Activated CD4-positive, alpha-beta T cell treated with anti-CD3 and anti-CD28 coated beads, Interleukin-2, amount 10 ng/mL, durations not matched to agents 7 days and 5 days (primary cell): Measurements from ENCODE around the gene CC2D2B. TPM values are rescaled to one million over a fixed set of nuclear protein-coding genes. Genes with fewer than 3 reads are reported as not detected.

Experiments
- CTCF ChIA-PET: fragments of 350-600 bp; sonication (Branson Sonifier 250); formaldehyde crosslinking; loops from one replicate; lab custom pipeline; 2021; ENCODE audit warnings: antibody characterized with exemption; lab: Charles Lee
- POLR2A ChIA-PET: fragments of 350-600 bp; sonication (Branson Sonifier 250); formaldehyde crosslinking; loops from one replicate; lab custom pipeline; 2021; ENCODE audit warnings: antibody characterized with exemption; lab: Charles Lee
- DNase-seq: peaks from one replicate; pipeline ENCODE4 v3.0.0-alpha.2; 2020
- H3K27ac Mint-ChIP-seq: one replicate; pipeline ENCODE4 v1.8.0; 2021; ENCODE audit warnings: mild to moderate bottlenecking, moderate library complexity, mixed read lengths
- H3K27me3 Mint-ChIP-seq: one replicate; pipeline ENCODE4 v1.8.0; 2021; ENCODE audit warnings: mixed read lengths
- H3K36me3 Mint-ChIP-seq: one replicate; pipeline ENCODE4 v1.8.0; 2021; ENCODE audit warnings: low read depth, mixed read lengths
- H3K4me1 Mint-ChIP-seq: one replicate; pipeline ENCODE4 v1.8.0; 2021; ENCODE audit warnings: mixed read lengths
- H3K4me3 Mint-ChIP-seq: one replicate; pipeline ENCODE4 v1.8.0; 2021; ENCODE audit warnings: mild to moderate bottlenecking, moderate library complexity, mixed read lengths
- H3K9me3 Mint-ChIP-seq: one replicate; pipeline ENCODE4 v1.8.0; 2021; ENCODE audit warnings: mixed read lengths
- total RNA-seq, 2 experiments: library from RNA; stranded (reverse); gene quantifications; one replicate each; pipeline ENCODE4 v1.2.3, GENCODE V29; 2021

The CC2D2B gene
- total RNA-seq, 2 experiments from 2014 or later: not detected

- POLR2A ChIA-PET: no interaction called here
Observed at GRCh38 chr10:96013956-96014355, 106.2 kb downstream of the CC2D2B start.

GRCh38 chr10:96014473-96015102, 106.8 kb downstream of the CC2D2B start:
- Mint-ChIP-seq H3K9me3 (no peaks in the 10 kb centered on the region), H3K4me3 (no peak overlapping the region), H3K27me3 (peaks cover 5% of the 10 kb centered on the region), H3K4me1 (no peaks in the 10 kb centered on the region), H3K27ac (no peak overlapping the region), H3K36me3 (no peaks in the 10 kb centered on the region)
- CTCF ChIA-PET: no interaction called here
- DNase-seq: no peak
- POLR2A ChIA-PET: no interaction called here

More at GRCh38 chr10:96013956-96014355, 106.2 kb downstream of the CC2D2B start:
- Mint-ChIP-seq H3K27ac (no peak overlapping the region), H3K4me1 (no peaks in the 10 kb centered on the region), H3K27me3 (peaks cover 5% of the 10 kb centered on the region), H3K4me3 (no peak overlapping the region), H3K9me3 (no peaks in the 10 kb centered on the region), H3K36me3 (no peaks in the 10 kb centered on the region)
- CTCF ChIA-PET: no interaction called here
- DNase-seq: no peak

DNA sequence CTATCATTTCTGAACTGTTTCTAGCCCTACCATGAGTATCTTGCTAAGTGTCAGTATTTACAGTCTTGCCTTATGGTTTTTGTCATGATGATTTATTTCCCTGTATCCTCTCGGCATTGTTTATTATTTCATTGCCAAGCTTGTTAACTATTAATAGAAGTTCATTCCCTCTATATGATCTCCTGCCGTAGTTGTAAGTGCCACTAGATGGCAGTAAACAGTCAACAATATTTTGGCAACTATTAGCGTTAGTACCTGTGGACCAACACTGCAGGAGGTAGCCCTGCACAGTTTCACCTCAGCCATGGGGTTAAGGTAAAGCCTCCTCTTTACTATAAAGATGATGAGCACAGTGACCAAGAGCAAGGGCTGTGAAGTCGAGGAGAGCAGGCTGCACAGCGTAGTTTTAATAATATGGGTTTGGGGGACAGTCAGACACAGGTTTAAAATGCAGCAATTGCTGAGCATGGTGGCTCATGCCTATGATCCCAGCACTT, 109.5 kb downstream of the CC2D2B start:
- Mint-ChIP-seq H3K27me3 (peaks cover 5% of the 10 kb centered on the region), H3K9me3 (no peaks in the 10 kb centered on the region), H3K36me3 (no peaks in the 10 kb centered on the region), H3K4me1 (no peaks in the 10 kb centered on the region), H3K4me3 (no peak overlapping the region), H3K27ac (no peak overlapping the region)
- POLR2A ChIA-PET: interaction anchor here (0.5 kb wide), 1 partner anchor 278 kb away, joined by 3 read pairs; no protein-coding TSS in a partner anchor
- peak; percentile 63 for DNase-seq
- CTCF ChIA-PET: interaction anchor here (0.5 to 1.6 kb wide), 6 partner anchors 14 to 305 kb away, joined by 3 to 8 read pairs (median 3); no protein-coding TSS in a partner anchor

- H3K9me3 Mint-ChIP-seq: no peaks in the 10 kb centered on the region
- CTCF ChIA-PET: no interaction called here
- H3K27me3 Mint-ChIP-seq: no peaks in the 10 kb centered on the region
- DNase-seq: no peak
- no peak overlapping the region for H3K27ac Mint-ChIP-seq
- H3K36me3 Mint-ChIP-seq: no peaks in the 10 kb centered on the region
- no peak overlapping the region for H3K4me3 Mint-ChIP-seq
- POLR2A ChIA-PET: no interaction called here
- no peaks in the 10 kb centered on the region for H3K4me1 Mint-ChIP-seq
Observed at GRCh38 chr10:96021332-96021731, 113.6 kb downstream of the CC2D2B start.

- Mint-ChIP-seq H3K4me3 (no peak overlapping the region), H3K9me3 (no peaks in the 10 kb centered on the region), H3K27ac (no peak overlapping the region), H3K27me3 (no peaks in the 10 kb centered on the region), H3K36me3 (no peaks in the 10 kb centered on the region), H3K4me1 (no peaks in the 10 kb centered on the region)
- DNase-seq: no peak
- ChIA-PET POLR2A (no interaction called here), CTCF (interaction anchor here (1.0 kb wide), 1 partner anchor 280 kb away, joined by 3 read pairs; no protein-coding TSS in a partner anchor)
Observed at GRCh38 chr10:96022739-96023138, 115.0 kb downstream of the CC2D2B start.

DNA sequence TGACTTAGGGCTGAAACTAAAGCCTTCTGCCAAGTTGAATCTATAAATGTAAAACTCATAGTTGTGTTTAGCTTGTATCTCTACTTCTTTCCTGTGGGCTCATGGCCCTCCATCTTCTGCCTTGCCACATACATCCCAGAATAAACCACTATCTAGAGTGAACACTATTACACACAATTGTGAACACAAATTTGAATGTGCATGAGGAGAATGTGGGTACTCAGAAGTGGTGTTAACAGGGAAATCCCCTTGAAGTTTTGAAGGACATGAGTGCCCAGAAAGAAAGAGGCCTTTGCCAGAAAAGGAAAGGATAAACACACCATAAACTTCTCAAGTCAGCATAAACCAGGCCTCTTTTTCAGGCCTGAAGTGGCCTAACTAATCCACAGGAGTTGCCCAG, 115.4 kb downstream of the CC2D2B start:
- CTCF ChIA-PET: interaction anchor here (1.0 kb wide), 1 partner anchor 280 kb away, joined by 3 read pairs; no protein-coding TSS in a partner anchor
- Mint-ChIP-seq H3K4me3 (no peak overlapping the region), H3K4me1 (no peaks in the 10 kb centered on the region), H3K27me3 (peaks cover 2% of the 10 kb centered on the region), H3K27ac (no peak overlapping the region), H3K36me3 (no peaks in the 10 kb centered on the region), H3K9me3 (no peaks in the 10 kb centered on the region)
- POLR2A ChIA-PET: no interaction called here
- DNase-seq: no peak

DNA sequence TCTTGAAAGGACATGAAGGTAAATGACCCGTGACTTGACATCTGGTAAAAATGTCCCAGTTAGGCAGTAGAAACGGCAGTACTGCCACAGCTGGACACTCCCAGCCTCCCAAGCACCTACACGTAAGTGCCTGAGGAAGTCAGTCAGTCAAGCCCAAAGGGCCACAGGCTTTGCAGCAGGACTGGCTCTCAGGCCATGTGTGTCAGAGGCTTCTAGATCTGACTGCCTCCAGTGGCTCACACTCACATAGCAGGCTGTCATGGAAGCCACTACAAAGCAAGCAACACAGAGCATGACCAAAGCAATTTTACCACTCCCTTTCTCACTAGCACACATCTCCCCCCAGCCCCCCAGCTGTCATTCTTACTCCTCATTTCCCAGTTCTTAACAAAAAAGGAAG, 117.8 kb downstream of the CC2D2B start:
- CTCF ChIA-PET: no interaction called here
- no peak overlapping the region for H3K4me3 Mint-ChIP-seq
- H3K27me3 Mint-ChIP-seq: peaks cover 7% of the 10 kb centered on the region
- no peaks in the 10 kb centered on the region for H3K9me3 Mint-ChIP-seq
- no peak for DNase-seq
- H3K36me3 Mint-ChIP-seq: no peaks in the 10 kb centered on the region
- POLR2A ChIA-PET: no interaction called here
- no peaks in the 10 kb centered on the region for H3K4me1 Mint-ChIP-seq
- H3K27ac Mint-ChIP-seq: no peak overlapping the region

DNA sequence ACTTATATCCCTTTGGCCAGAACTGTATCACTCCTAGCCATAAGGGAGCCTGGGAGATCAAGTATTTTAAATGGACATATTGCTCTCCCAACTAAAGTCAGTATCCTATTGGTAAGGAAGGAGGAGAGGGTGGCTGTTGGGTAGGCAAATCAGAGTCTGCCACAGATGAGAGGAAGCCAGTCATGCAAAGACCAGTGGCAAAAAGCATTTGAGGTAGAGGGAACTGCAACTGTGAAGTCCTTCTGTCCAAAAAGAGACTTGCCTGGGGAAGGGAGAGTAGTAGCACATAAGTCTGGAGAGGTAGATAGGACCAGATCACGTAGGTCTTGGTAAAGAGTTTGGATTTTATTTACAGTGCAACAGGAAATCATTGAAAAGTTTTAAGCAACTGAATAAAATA, 126.8 kb downstream of the CC2D2B start:
- Mint-ChIP-seq H3K9me3 (no peaks in the 10 kb centered on the region), H3K4me3 (no peak overlapping the region), H3K27me3 (peaks cover 20% of the 10 kb centered on the region), H3K27ac (no peak overlapping the region), H3K4me1 (no peaks in the 10 kb centered on the region), H3K36me3 (no peaks in the 10 kb centered on the region)
- CTCF ChIA-PET: no interaction called here
- no peak for DNase-seq
- POLR2A ChIA-PET: no interaction called here

GRCh38 chr10:96038476-96039387, 131.0 kb downstream of the CC2D2B start:
- ChIA-PET CTCF (interaction anchor here (1.1 kb wide), 1 partner anchor 17 kb away, joined by 3 read pairs; no protein-coding TSS in a partner anchor), POLR2A (no interaction called here)
- Mint-ChIP-seq H3K4me1 (peaks cover 9% of the 10 kb centered on the region), H3K36me3 (peaks cover 2% of the 10 kb centered on the region), H3K27me3 (peaks cover 16% of the 10 kb centered on the region), H3K9me3 (no peaks in the 10 kb centered on the region), H3K27ac (no peak overlapping the region), H3K4me3 (no peak overlapping the region)
- no peak for DNase-seq

DNA sequence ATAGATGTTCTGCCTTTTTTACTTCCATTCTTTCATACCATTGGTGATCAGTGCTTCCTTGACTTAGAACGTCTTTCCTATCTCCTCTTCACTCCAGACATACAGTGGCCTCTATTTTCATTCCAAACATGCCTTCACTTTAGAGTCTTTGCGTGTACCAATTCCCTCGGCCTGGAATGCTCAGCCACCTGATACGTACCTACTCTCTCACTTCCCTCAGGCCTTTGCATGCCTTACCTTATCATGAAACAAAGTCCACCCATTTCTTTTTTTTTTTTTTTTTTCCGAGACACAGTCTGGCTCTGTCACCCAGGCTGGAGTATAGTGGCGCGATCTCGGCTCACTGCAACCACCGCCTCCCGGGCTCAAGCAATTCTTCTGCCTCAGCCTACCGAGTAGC, 133.4 kb downstream of the CC2D2B start:
- peaks cover 12% of the 10 kb centered on the region for H3K27me3 Mint-ChIP-seq
- H3K4me1 Mint-ChIP-seq: peaks cover 27% of the 10 kb centered on the region
- no peaks in the 10 kb centered on the region for H3K9me3 Mint-ChIP-seq
- POLR2A ChIA-PET: no interaction called here
- H3K27ac Mint-ChIP-seq: no peak overlapping the region
- CTCF ChIA-PET: no interaction called here
- no peak for DNase-seq
- peaks cover 10% of the 10 kb centered on the region for H3K36me3 Mint-ChIP-seq
- H3K4me3 Mint-ChIP-seq: no peak overlapping the region

- ChIA-PET POLR2A (interaction anchor here (0.6 kb wide), 1 partner anchor 10 kb away, joined by 3 read pairs; no protein-coding TSS in a partner anchor), CTCF (interaction anchor here (1.4 kb wide), 1 partner anchor 51 kb away, joined by 3 read pairs; no protein-coding TSS in a partner anchor)
- H3K9me3 Mint-ChIP-seq: no peaks in the 10 kb centered on the region
- peaks cover 25% of the 10 kb centered on the region for H3K36me3 Mint-ChIP-seq
- H3K27ac Mint-ChIP-seq: peak within 1 kb of the TSS; percentile 89
- peak; percentile 82 for DNase-seq
- peak within 1 kb of the TSS; percentile 89 for H3K4me3 Mint-ChIP-seq
- H3K4me1 Mint-ChIP-seq: peaks cover 42% of the 10 kb centered on the region
- H3K27me3 Mint-ChIP-seq: peaks cover 2% of the 10 kb centered on the region
Observed at GRCh38 chr10:96043033-96043892, 135.5 kb downstream of the CC2D2B start, which contains the start of gene CCNJ. CCNJ (plus strand) TSS chr10:96043583; CDS start chr10:96044394, 811 bp downstream.
